HCT116 (cell line): ENCODE results near the gene STAM.

Experiments
- CEBPB ChIP-seq: IDR thresholded peaks from 2 replicates; pipeline ENCODE4 v1.6.1; 2012; ENCODE audit warnings: low read depth
- JUND ChIP-seq: IDR thresholded peaks from 2 replicates; pipeline ENCODE4 v1.6.1; 2012
- SRF ChIP-seq: IDR thresholded peaks from 2 replicates; pipeline ENCODE4 v1.6.1; 2012; ENCODE audit warnings: low read depth
- TF ChIP-seq, protein P1 (sequence below), 3 experiments: fragments of 200-600 bp in 1 of 3; sonication (generic) in 1 of 3; IDR thresholded peaks in 2 of 3; conservative IDR thresholded peaks in 1 of 3; 2 replicates each; pipeline ENCODE4 v1.5.1; 2012 to 2017; ENCODE audit warnings: low read depth in 2 of 3, low read length in 2 of 3, antibody characterized with exemption in 1 of 3, borderline replicate concordance in 1 of 3, control low read depth in 1 of 3, mild to moderate bottlenecking in 1 of 3, mixed read lengths in 1 of 3, mixed run types in 1 of 3, moderate library complexity in 1 of 3; ENCODE audit not compliant: insufficient read depth in 1 of 3

DNA sequence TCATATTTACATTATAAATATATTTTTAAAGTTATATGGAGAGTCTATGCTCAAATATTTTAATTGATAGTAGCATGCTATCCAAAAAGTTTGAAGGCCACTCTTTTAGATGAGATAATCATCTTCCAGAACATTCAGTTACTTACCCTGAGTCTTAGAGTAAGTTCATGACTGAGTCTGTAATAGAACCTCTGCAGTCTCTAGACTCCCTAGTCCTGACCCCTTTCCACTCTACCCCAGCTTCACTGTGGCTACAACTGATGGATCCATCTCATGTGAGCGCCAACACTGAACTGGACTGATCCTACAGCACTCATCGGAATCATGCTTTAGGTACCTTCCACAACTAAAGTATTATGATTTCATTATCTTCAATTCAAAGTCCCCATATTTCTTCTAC is 36.9 kb upstream of the STAM start:
- TF ChIP-seq, protein P1, sequence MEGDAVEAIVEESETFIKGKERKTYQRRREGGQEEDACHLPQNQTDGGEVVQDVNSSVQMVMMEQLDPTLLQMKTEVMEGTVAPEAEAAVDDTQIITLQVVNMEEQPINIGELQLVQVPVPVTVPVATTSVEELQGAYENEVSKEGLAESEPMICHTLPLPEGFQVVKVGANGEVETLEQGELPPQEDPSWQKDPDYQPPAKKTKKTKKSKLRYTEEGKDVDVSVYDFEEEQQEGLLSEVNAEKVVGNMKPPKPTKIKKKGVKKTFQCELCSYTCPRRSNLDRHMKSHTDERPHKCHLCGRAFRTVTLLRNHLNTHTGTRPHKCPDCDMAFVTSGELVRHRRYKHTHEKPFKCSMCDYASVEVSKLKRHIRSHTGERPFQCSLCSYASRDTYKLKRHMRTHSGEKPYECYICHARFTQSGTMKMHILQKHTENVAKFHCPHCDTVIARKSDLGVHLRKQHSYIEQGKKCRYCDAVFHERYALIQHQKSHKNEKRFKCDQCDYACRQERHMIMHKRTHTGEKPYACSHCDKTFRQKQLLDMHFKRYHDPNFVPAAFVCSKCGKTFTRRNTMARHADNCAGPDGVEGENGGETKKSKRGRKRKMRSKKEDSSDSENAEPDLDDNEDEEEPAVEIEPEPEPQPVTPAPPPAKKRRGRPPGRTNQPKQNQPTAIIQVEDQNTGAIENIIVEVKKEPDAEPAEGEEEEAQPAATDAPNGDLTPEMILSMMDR (IDR thresholded peaks at IDR 0.05 in 2 of 3, conservative IDR thresholded peaks at IDR 0.05 in 1 of 3; ENCODE audit: borderline replicate concordance in 1 of 3, insufficient read depth in 1 of 3, low read depth in 2 of 3, low read length in 2 of 3) = no peak
- TF ChIP-seq JUND = no peak
- no peak for TF ChIP-seq CEBPB
- TF ChIP-seq SRF = no peak
